HL-60 (cell line): ENCODE measurements around the gene CNOT9.
"Not testable (repeated sequence)": the region's sequence is repeated elsewhere in the genome, so short reads cannot be mapped to it uniquely, and the experiment has no call there.

Source experiments
- DNase-seq, 2 experiments: peaks; one replicate each; pipeline ENCODE4 v3.0.0-alpha.2; 2010 to 2020; ENCODE audit warnings: low read depth in 1 of 2, low spot score in 1 of 2
- H3K27ac ChIP-seq: fragments of 250-450 bp; sonication (Bioruptor Pico); replicated peaks from 2 replicates; pipeline ENCODE4 v1.5.1; 2020; ENCODE audit warnings: mild to moderate bottlenecking, moderate library complexity
- H3K27me3 ChIP-seq: fragments of 250-450 bp; sonication (Bioruptor Pico); 2 replicates; pipeline ENCODE4 v1.5.1; 2021; ENCODE audit warnings: mild to moderate bottlenecking, moderate library complexity; ENCODE audit not compliant: insufficient read depth, poor library complexity, severe bottlenecking
- H3K4me3 ChIP-seq: replicated peaks from 2 replicates; pipeline ENCODE4 v1.5.1; 2011; ENCODE audit warnings: mild to moderate bottlenecking, control low read depth, low read length; ENCODE audit not compliant: insufficient read depth
- GABPA ChIP-seq: IDR thresholded peaks from 2 replicates; pipeline ENCODE4 v1.6.1; 2012; ENCODE audit warnings: low read depth
- POLR2AphosphoS5 ChIP-seq: IDR thresholded peaks from 2 replicates; pipeline ENCODE4 v1.6.1; 2012; ENCODE audit warnings: low read depth
- SPI1 ChIP-seq: IDR thresholded peaks from 2 replicates; pipeline ENCODE4 v1.6.1; 2012; ENCODE audit warnings: low read depth, mild to moderate bottlenecking, borderline replicate concordance
- long read RNA-seq: library from polyadenylated mRNA; unstranded; transcript quantifications from one replicate; pipeline ENCODE4 v2.0.0, GENCODE V29; 2020
- TF ChIP-seq, protein P1 (sequence below): IDR thresholded peaks from 2 replicates; pipeline ENCODE4 v1.6.1; 2012; ENCODE audit warnings: low read depth; ENCODE audit not compliant: insufficient replicate concordance
- TF ChIP-seq, protein P2 (sequence below): IDR thresholded peaks from one replicate; pipeline ENCODE4 v1.5.1; 2011; ENCODE audit warnings: low read length, control low read depth, inconsistent platforms; ENCODE audit not compliant: insufficient read depth

CNOT9 gene
- long read RNA-seq, full-length matches to known transcripts: 48 of 62 reads
- long read RNA-seq, partial matches to known transcripts: 2 of 62 reads
- long read RNA-seq, other reads (novel, unspliced or antisense): 12 of 62 reads

GRCh38 chr2:218568190-218569037, at the start of gene CNOT9, which contains the start of gene USP37:
Gene CNOT9, plus strand, starts transcription at chr2:218568839. Its CDS starts 116 bp downstream, at chr2:218568955.
Gene USP37, minus strand, starts transcription at chr2:218568351. Its CDS starts 9,698 bp downstream, at chr2:218558653.
- TF ChIP-seq, protein P1, sequence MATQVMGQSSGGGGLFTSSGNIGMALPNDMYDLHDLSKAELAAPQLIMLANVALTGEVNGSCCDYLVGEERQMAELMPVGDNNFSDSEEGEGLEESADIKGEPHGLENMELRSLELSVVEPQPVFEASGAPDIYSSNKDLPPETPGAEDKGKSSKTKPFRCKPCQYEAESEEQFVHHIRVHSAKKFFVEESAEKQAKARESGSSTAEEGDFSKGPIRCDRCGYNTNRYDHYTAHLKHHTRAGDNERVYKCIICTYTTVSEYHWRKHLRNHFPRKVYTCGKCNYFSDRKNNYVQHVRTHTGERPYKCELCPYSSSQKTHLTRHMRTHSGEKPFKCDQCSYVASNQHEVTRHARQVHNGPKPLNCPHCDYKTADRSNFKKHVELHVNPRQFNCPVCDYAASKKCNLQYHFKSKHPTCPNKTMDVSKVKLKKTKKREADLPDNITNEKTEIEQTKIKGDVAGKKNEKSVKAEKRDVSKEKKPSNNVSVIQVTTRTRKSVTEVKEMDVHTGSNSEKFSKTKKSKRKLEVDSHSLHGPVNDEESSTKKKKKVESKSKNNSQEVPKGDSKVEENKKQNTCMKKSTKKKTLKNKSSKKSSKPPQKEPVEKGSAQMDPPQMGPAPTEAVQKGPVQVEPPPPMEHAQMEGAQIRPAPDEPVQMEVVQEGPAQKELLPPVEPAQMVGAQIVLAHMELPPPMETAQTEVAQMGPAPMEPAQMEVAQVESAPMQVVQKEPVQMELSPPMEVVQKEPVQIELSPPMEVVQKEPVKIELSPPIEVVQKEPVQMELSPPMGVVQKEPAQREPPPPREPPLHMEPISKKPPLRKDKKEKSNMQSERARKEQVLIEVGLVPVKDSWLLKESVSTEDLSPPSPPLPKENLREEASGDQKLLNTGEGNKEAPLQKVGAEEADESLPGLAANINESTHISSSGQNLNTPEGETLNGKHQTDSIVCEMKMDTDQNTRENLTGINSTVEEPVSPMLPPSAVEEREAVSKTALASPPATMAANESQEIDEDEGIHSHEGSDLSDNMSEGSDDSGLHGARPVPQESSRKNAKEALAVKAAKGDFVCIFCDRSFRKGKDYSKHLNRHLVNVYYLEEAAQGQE: peak; percentile 18
- TF ChIP-seq SPI1 (no peak; the same call in 1 of the 2 replicates), GABPA (0 out of 2 replicates have a peak, but pooled peaks have one; percentile 39), POLR2AphosphoS5 (peak; percentile 63; the same call in 1 of the 2 replicates)
- TF ChIP-seq, protein P2, sequence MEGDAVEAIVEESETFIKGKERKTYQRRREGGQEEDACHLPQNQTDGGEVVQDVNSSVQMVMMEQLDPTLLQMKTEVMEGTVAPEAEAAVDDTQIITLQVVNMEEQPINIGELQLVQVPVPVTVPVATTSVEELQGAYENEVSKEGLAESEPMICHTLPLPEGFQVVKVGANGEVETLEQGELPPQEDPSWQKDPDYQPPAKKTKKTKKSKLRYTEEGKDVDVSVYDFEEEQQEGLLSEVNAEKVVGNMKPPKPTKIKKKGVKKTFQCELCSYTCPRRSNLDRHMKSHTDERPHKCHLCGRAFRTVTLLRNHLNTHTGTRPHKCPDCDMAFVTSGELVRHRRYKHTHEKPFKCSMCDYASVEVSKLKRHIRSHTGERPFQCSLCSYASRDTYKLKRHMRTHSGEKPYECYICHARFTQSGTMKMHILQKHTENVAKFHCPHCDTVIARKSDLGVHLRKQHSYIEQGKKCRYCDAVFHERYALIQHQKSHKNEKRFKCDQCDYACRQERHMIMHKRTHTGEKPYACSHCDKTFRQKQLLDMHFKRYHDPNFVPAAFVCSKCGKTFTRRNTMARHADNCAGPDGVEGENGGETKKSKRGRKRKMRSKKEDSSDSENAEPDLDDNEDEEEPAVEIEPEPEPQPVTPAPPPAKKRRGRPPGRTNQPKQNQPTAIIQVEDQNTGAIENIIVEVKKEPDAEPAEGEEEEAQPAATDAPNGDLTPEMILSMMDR: no peak
- H3K4me3 ChIP-seq: peak within 1 kb of the TSS; percentile 76
- peak; percentile 97 to 99 for DNase-seq

DNA sequence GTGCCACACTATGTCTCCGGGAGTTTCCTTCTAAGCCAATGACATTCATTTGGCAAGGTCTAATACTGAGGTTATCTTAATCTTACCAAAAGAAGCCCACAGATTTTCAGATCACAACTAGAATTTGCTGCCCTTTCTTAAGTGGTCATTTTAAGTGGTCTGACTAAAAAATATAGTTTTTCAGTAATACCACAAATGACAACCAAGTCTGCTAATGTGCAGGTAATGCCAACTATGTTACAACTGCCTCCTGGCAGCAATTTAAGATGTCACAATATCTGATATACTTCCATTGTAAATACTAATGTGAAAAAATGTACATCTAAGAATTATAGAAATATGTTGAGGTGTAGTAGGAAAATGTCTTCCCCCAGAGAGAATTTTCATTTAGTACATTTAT, 49.8 kb upstream of the CNOT9 start:
- Histone ChIP-seq H3K27ac (no peak overlapping the region), H3K27me3 (no peaks in the 10 kb centered on the region), H3K4me3 (no peak overlapping the region)
- no peak for DNase-seq
- no peak for TF ChIP-seq POLR2AphosphoS5

More at GRCh38 chr2:218568190-218569037, at the start of gene CNOT9, which contains the start of gene USP37:
- H3K27me3 ChIP-seq: no peaks in the 10 kb centered on the region
- peak within 1 kb of the TSS; percentile 98 for H3K27ac ChIP-seq

- no peaks in the 10 kb centered on the region for H3K27me3 ChIP-seq
- DNase-seq: no peak
- no peak overlapping the region for H3K4me3 ChIP-seq
- H3K27ac ChIP-seq: no peak overlapping the region
- TF ChIP-seq, protein P2: no peak
- TF ChIP-seq SPI1 (no peak), POLR2AphosphoS5 (no peak)
Observed at GRCh38 chr2:218523651-218524050, 45.0 kb upstream of the CNOT9 start.

DNA sequence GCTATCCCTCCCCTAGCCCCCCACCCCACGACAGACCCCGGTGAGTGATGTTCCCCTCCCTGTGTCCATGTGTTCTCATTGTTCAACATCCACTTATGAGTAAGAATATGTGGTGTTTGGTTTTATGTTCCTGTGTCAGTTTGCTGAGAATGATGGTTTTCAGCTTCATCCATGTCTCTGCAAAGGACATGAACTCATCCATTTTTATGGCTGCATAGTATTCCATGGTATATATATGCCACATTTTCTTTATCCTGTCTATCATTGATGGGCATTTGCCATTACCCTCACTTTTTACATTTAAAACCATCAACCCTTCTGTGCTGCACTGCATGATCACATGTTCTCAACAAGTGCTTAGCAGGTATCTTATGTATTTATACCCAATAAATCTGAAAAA, 40.2 kb upstream of the CNOT9 start:
- H3K4me3 ChIP-seq, H3K27me3 ChIP-seq, H3K27ac ChIP-seq, DNase-seq: not testable (repeated sequence)

DNA sequence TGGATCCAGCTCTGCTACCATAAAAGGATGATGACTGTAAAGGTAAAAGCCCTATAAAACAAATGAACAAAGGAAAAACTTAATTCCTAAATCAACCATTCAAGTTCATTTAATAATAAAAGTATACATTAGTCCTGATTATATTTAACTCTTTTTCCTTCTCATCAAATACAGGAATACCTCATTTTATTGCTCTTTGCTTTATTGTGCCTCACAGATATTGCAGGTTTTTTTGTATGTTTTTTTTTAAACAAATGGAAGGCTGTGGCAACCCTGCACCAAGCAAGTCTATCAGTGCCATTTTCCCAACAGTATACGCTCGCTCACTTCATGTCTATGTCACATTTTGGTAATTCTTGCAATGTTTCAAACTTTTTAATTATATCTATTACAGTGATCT, 38.6 kb upstream of the CNOT9 start:
- Histone ChIP-seq H3K27me3 (no peaks in the 10 kb centered on the region), H3K27ac (no peak overlapping the region), H3K4me3 (no peak overlapping the region)
- DNase-seq: no peak
- TF ChIP-seq, protein P2: no peak
- no peak for TF ChIP-seq POLR2AphosphoS5
- TF ChIP-seq SPI1: no peak
